Suprapubic skin (tissue), 4 donors: Measurements from ENCODE around the gene NCAPH2.

Experiments
- CTCF ChIP-seq, 2 donors: fragments of 200-600 bp in 1 of 2; fragments of 450-650 bp in 1 of 2; sonication (generic) in 1 of 2; IDR thresholded peaks; one replicate each; pipeline ENCODE4 v1.5.1; 2016 to 2019; ENCODE audit warnings: antibody characterized with exemption in 2 of 2, mild to moderate bottlenecking in 1 of 2, moderate library complexity in 1 of 2
- EP300 ChIP-seq: sonication (generic); formaldehyde crosslinking; IDR thresholded peaks from one replicate; pipeline ENCODE4 v1.6.1; 2017; ENCODE audit warnings: antibody characterized with exemption
- POLR2A ChIP-seq, 2 donors: fragments of 450-650 bp; IDR thresholded peaks; one replicate each; pipeline ENCODE4 v1.6.1; 2017; ENCODE audit warnings: antibody characterized with exemption in 2 of 2, mild to moderate bottlenecking in 2 of 2, moderate library complexity in 2 of 2
- POLR2AphosphoS5 ChIP-seq, 3 donors: sonication (generic); formaldehyde crosslinking; IDR thresholded peaks; one replicate each; pipeline ENCODE4 v1.6.1; 2017; ENCODE audit warnings: antibody characterized with exemption in 3 of 3

DNA sequence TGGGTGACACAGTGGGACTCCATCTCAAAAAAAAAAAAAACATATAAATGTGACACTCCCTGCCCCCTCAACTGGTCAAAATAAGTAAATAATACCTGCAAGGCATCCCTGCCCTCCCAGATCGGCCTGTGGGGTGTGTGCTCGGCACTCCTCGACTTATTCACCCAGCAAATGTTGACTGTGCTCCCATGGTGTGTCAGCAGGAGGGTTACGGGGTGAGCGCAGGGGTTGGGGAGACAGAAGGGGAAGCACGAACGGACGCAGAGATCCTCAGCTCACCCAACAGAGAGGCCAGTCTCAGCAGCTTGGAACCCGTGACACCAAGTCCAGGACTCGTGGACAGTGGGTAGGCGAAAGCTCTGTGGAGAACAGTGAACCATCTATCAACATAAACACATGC is 28.3 kb upstream of the NCAPH2 start:
- TF ChIP-seq POLR2AphosphoS5 (IDR thresholded peaks at IDR 0.05), result no peak
- no peak for TF ChIP-seq POLR2A (IDR thresholded peaks at IDR 0.05)
- TF ChIP-seq CTCF (IDR thresholded peaks at IDR 0.05), result no peak
- TF ChIP-seq EP300, result no peak
